Transverse colon (tissue), 4 donors: ENCODE results near the gene MUC4.

Source experiments
- POLR2A ChIP-seq: fragments of 450-650 bp; IDR thresholded peaks from one replicate; pipeline ENCODE4 v1.6.1; 2016; ENCODE audit warnings: antibody characterized with exemption, mild to moderate bottlenecking, moderate library complexity
- POLR2AphosphoS5 ChIP-seq, 3 donors: sonication (generic); formaldehyde crosslinking; IDR thresholded peaks; one replicate each; pipeline ENCODE4 v1.6.1; 2016; ENCODE audit warnings: antibody characterized with exemption in 3 of 3
- TF ChIP-seq, protein P1 (sequence below), 5 experiments: fragments of 200-600 bp in 3 of 5; fragments of 450-650 bp in 2 of 5; sonication (generic) in 3 of 5; IDR thresholded peaks; 1 replicate in 2 of 5; 2 replicates in 3 of 5; pipeline ENCODE4 v1.5.1; 2016 to 2017; ENCODE audit warnings: antibody characterized with exemption in 5 of 5, inconsistent platforms in 3 of 5, mild to moderate bottlenecking in 2 of 5, moderate library complexity in 1 of 5

DNA sequence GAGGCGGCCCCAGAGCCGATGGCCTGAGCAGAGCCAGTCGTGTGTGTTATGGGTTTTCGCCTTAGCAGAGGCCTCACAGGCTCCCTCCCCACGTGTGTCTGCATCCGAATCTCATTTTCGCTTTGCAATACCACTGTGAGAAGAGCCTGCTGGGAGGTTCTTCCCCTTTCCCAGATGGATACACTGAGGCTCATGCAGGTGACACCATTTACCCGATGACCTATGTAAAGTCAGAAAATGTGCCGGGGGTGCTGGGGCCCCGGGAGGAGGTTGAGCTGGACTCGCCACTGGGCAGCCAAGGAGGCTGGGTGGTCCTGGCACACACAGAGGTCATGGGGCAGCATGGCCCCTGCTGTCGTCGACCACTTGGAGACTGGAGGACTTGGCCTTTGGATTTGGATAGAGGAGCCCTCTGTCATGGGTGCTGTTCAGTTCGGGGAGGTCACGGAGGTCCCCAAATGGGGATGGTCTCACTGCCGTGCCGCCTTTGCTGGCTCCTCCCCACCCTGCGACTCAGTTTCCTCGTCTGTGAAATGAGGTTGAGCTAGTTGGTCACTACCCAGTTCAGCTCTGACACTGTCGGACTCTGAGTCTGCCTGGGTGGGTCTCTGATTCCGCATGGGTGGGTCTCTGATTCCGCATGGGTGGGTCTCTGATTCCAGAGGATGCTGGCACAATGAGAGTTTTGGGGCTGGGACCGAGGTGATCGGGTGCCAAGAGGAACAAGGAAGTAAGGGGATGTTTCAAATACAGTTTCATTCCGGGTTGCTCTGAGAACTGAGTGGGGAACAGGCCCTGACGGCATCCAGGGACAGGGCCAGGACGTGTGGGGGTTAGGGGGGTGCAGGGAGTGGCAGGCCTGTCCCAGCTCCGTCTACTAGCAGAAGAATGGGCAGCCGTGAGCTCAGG is 23.2 kb upstream of the MUC4 start:
- TF ChIP-seq, protein P1, sequence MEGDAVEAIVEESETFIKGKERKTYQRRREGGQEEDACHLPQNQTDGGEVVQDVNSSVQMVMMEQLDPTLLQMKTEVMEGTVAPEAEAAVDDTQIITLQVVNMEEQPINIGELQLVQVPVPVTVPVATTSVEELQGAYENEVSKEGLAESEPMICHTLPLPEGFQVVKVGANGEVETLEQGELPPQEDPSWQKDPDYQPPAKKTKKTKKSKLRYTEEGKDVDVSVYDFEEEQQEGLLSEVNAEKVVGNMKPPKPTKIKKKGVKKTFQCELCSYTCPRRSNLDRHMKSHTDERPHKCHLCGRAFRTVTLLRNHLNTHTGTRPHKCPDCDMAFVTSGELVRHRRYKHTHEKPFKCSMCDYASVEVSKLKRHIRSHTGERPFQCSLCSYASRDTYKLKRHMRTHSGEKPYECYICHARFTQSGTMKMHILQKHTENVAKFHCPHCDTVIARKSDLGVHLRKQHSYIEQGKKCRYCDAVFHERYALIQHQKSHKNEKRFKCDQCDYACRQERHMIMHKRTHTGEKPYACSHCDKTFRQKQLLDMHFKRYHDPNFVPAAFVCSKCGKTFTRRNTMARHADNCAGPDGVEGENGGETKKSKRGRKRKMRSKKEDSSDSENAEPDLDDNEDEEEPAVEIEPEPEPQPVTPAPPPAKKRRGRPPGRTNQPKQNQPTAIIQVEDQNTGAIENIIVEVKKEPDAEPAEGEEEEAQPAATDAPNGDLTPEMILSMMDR (IDR thresholded peaks at IDR 0.05), result no peak
- TF ChIP-seq POLR2A, result no peak
- peak in 1 of 3 donors; percentile 17 for TF ChIP-seq POLR2AphosphoS5 (IDR thresholded peaks at IDR 0.05)
